MM.1S (cell line): ENCODE measurements around the gene SPATA6L.

Source experiments
- DNase-seq: peaks from one replicate; pipeline ENCODE4 v3.0.0-alpha.2; 2015
- H2AFZ ChIP-seq: fragments of 300-600 bp; sonication (generic); 2 replicates; pipeline ENCODE4 v1.6.0; 2016; ENCODE audit warnings: antibody characterized with exemption, low read length
- H3F3A ChIP-seq: fragments of 300-600 bp; sonication (generic); 2 replicates; pipeline ENCODE4 v1.6.1; 2016; ENCODE audit warnings: mild to moderate bottlenecking, antibody characterized with exemption, low read length, moderate library complexity, mixed read lengths; ENCODE audit not compliant: insufficient read depth
- H3K27ac ChIP-seq: fragments of 300-600 bp; sonication (generic); 2 replicates; pipeline ENCODE4 v1.5.1; 2016; ENCODE audit warnings: mild to moderate bottlenecking, low read length
- H3K27me3 ChIP-seq: fragments of 300-600 bp; sonication (generic); replicated peaks from 2 replicates; pipeline ENCODE4 v1.6.0; 2016; ENCODE audit warnings: low read length; ENCODE audit not compliant: insufficient read depth
- H3K36me3 ChIP-seq: fragments of 300-600 bp; sonication (generic); replicated peaks from 2 replicates; pipeline ENCODE4 v1.6.1; 2016; ENCODE audit warnings: mild to moderate bottlenecking, low read length, mixed read lengths; ENCODE audit not compliant: insufficient read depth
- H3K4me1 ChIP-seq: fragments of 300-600 bp; sonication (generic); 2 replicates; pipeline ENCODE4 v1.6.1; 2016; ENCODE audit warnings: low read length, mixed read lengths
- H3K4me2 ChIP-seq: fragments of 300-600 bp; sonication (generic); 2 replicates; pipeline ENCODE4 v1.6.0; 2016; ENCODE audit warnings: low read depth, low read length
- H3K4me3 ChIP-seq: fragments of 300-600 bp; sonication (generic); 2 replicates; pipeline ENCODE4 v1.5.1; 2016; ENCODE audit warnings: low read length, mixed read lengths
- H3K79me2 ChIP-seq: fragments of 300-600 bp; sonication (generic); 2 replicates; pipeline ENCODE4 v1.6.1; 2016; ENCODE audit warnings: mixed run types, low read length, mixed read lengths
- H3K9ac ChIP-seq: fragments of 300-600 bp; sonication (generic); 2 replicates; pipeline ENCODE4 v1.6.1; 2016; ENCODE audit warnings: low read length, mixed read lengths
- H3K9me2 ChIP-seq: fragments of 300-600 bp; sonication (generic); replicated peaks from 2 replicates; pipeline ENCODE4 v1.6.1; 2016; ENCODE audit warnings: mild to moderate bottlenecking, low read length, mixed read lengths; ENCODE audit not compliant: insufficient read depth
- H3K9me3 ChIP-seq: fragments of 300-600 bp; sonication (generic); replicated peaks from 2 replicates; pipeline ENCODE4 v1.6.1; 2016; ENCODE audit warnings: mild to moderate bottlenecking, low read length, mixed read lengths; ENCODE audit not compliant: insufficient read depth
- H4K20me1 ChIP-seq: fragments of 300-600 bp; sonication (generic); 2 replicates; pipeline ENCODE4 v1.6.1; 2016; ENCODE audit warnings: mild to moderate bottlenecking, low read length, moderate library complexity, mixed read lengths; ENCODE audit not compliant: insufficient read depth
- EZH2 ChIP-seq: fragments of 300-600 bp; sonication (generic); optimal IDR thresholded peaks from 2 replicates; pipeline ENCODE3; 2017; ENCODE audit warnings: low read depth, mild to moderate bottlenecking, antibody characterized with exemption, low read length, mixed read lengths
- EZH2phosphoT487 ChIP-seq: fragments of 300-600 bp; sonication (generic); IDR thresholded peaks from 2 replicates; pipeline ENCODE4 v1.6.1; 2018; ENCODE audit warnings: antibody characterized with exemption, low read length
- TF ChIP-seq, protein P1 (sequence below): fragments of 300-600 bp; sonication (generic); IDR thresholded peaks from 2 replicates; pipeline ENCODE4 v1.5.1; 2016; ENCODE audit warnings: antibody characterized with exemption, low read length, mixed read lengths

SPATA6L gene

DNA sequence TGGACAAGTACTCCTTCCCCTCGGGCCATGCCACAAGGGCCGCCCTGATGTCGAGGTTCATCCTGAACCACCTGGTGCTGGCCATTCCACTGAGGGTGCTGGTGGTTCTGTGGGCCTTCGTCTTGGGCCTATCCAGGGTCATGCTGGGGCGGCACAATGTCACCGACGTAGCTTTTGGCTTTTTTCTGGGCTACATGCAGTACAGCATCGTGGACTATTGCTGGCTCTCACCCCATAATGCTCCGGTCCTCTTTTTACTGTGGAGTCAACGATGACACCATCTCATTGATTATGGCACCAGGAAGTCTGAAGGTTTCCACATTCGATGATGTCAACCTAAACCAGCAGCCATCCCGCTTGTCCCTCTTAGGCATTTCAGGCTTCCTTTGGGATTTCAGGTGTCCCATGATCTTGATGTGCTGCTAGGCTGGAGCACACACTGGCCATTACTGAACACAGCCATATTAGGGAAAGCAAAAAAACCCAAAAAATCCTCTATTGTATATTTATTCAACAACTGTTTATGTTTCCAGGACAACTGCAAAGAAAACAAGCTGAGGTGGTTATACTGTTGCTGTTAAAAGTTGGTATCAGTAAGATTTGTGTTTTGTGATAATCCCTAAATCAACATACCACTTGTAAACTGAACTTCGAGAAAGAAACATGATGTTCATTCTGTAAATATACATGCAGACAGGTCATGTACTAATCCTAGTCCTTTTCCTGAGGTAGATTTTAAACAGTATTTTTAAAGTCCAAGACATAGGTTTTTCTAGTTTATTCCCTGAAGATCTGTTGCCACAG is 3.1 kb downstream of the SPATA6L start:
- H3K4me3 ChIP-seq = peak overlapping the region; percentile 70
- peaks cover 16% of the 10 kb centered on the region for H3F3A ChIP-seq
- H2AFZ ChIP-seq = peak overlapping the region; percentile 42
- H4K20me1 ChIP-seq = no peaks in the 10 kb centered on the region
- H3K27me3 ChIP-seq = no peaks in the 10 kb centered on the region
- no peaks in the 10 kb centered on the region for H3K9me2 ChIP-seq
- no peaks in the 10 kb centered on the region for H3K9me3 ChIP-seq
- TF ChIP-seq EZH2 (no peak), EZH2phosphoT487 (no peak)
- TF ChIP-seq, protein P1, sequence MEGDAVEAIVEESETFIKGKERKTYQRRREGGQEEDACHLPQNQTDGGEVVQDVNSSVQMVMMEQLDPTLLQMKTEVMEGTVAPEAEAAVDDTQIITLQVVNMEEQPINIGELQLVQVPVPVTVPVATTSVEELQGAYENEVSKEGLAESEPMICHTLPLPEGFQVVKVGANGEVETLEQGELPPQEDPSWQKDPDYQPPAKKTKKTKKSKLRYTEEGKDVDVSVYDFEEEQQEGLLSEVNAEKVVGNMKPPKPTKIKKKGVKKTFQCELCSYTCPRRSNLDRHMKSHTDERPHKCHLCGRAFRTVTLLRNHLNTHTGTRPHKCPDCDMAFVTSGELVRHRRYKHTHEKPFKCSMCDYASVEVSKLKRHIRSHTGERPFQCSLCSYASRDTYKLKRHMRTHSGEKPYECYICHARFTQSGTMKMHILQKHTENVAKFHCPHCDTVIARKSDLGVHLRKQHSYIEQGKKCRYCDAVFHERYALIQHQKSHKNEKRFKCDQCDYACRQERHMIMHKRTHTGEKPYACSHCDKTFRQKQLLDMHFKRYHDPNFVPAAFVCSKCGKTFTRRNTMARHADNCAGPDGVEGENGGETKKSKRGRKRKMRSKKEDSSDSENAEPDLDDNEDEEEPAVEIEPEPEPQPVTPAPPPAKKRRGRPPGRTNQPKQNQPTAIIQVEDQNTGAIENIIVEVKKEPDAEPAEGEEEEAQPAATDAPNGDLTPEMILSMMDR = no peak
- no peak overlapping the region for H3K27ac ChIP-seq
- H3K4me2 ChIP-seq = peak overlapping the region; percentile 89
- H3K36me3 ChIP-seq = no peaks in the 10 kb centered on the region
- peak overlapping the region; percentile 61; the same call in 1 of the 2 replicates for H3K9ac ChIP-seq
- H3K79me2 ChIP-seq = no peaks in the 10 kb centered on the region
- peaks cover 24% of the 10 kb centered on the region for H3K4me1 ChIP-seq
- DNase-seq = no peak

DNA sequence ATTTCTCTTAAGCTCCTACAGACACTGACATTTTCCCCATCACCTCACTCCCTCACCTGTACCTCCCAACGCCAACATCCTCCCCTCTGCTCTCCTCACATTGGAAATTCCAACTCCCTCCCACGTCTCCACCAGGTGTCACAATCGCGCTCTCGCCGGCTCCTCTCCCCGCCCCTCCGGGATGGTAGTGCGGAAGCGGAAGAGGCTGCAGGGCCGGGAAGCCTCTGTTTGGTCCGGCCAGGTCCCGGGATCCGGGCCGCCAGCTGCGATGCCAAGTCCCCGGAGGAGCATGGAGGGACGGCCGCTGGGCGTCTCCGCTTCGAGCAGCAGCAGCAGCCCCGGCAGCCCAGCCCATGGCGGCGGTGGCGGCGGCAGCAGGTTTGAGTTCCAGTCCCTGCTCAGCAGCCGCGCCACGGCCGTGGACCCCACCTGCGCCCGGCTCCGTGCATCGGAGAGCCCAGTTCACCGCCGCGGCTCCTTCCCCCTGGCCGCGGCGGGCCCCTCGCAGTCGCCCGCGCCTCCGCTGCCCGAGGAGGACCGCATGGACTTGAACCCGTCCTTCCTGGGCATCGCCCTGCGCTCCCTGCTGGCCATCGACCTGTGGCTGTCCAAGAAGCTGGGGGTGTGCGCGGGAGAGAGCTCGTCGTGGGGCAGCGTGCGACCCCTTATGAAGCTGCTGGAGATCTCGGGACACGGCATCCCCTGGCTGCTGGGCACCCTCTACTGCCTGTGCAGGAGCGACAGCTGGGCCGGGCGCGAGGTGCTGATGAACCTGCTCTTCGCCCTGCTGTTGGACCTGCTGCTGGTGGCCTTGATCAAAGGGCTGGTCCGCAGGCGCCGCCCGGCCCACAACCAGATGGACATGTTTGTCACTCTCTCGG is 3.9 kb downstream of the SPATA6L start, which contains the start of gene PLPP6:
TSS of gene PLPP6 (plus strand) at position 187 of the 881 bp plus-strand sequence. CDS start at position 269, 82 bp downstream.
- H3K36me3 ChIP-seq = no peaks in the 10 kb centered on the region
- no peaks in the 10 kb centered on the region for H3K27me3 ChIP-seq
- peaks cover 16% of the 10 kb centered on the region for H3F3A ChIP-seq
- H3K9ac ChIP-seq = peak within 1 kb of the TSS; percentile 61
- H2AFZ ChIP-seq = peak within 1 kb of the TSS; percentile 42
- H3K4me1 ChIP-seq = peaks cover 24% of the 10 kb centered on the region
- no peaks in the 10 kb centered on the region for H3K9me2 ChIP-seq
- no peaks in the 10 kb centered on the region for H3K79me2 ChIP-seq
- H3K4me3 ChIP-seq = peak within 1 kb of the TSS; percentile 70
- no peaks in the 10 kb centered on the region for H4K20me1 ChIP-seq
- TF ChIP-seq, protein P1 = peak; percentile 57
- no peak for TF ChIP-seq EZH2phosphoT487
- no peaks in the 10 kb centered on the region for H3K9me3 ChIP-seq
- peak within 1 kb of the TSS; percentile 89 for H3K4me2 ChIP-seq
- H3K27ac ChIP-seq = peak within 1 kb of the TSS; percentile 55; the same call in 1 of the 2 replicates
- peak; percentile 76 for DNase-seq

DNA sequence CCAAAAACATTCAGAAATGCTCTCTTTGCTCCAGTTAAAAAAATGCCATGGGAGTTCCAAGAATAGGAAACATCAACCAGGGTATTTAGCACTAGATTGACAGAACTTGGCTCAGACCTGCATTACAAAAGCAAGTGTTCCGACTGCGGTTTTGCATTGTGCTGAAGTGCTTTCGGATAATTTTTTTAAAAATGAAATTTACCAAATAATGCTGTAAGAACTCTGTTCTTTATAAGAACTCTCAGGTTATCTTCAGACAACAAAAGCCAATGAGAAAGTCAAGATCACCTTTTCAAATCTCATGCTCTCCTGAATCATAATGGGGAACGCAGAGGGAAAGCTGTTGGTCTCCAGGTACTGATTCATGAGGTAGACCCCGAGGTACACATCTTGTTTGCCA is 4.7 kb downstream of the SPATA6L start:
- peak overlapping the region; percentile 89 for H3K4me2 ChIP-seq
- peak overlapping the region; percentile 61; the same call in 1 of the 2 replicates for H3K9ac ChIP-seq
- no peaks in the 10 kb centered on the region for H3K79me2 ChIP-seq
- DNase-seq = peak; percentile 66
- no peaks in the 10 kb centered on the region for H3K36me3 ChIP-seq
- H3K27ac ChIP-seq = peak overlapping the region; percentile 55; the same call in 1 of the 2 replicates
- H3F3A ChIP-seq = peaks cover 16% of the 10 kb centered on the region
- H2AFZ ChIP-seq = peak overlapping the region; percentile 42
- TF ChIP-seq, protein P1 = no peak
- TF ChIP-seq EZH2phosphoT487 (no peak), EZH2 (no peak)
- H3K4me3 ChIP-seq = peak overlapping the region; percentile 70
- H3K9me3 ChIP-seq = no peaks in the 10 kb centered on the region
- H3K27me3 ChIP-seq = no peaks in the 10 kb centered on the region
- H4K20me1 ChIP-seq = no peaks in the 10 kb centered on the region
- H3K9me2 ChIP-seq = no peaks in the 10 kb centered on the region
- peaks cover 24% of the 10 kb centered on the region for H3K4me1 ChIP-seq
